HuH-7.5 (cell line): ENCODE measurements around the gene IFI30.
A peak's percentile ranks its signal among the peaks of the same experiment; 100 is the strongest.
"Not testable (repeated sequence)": the region's sequence is repeated elsewhere in the genome, so short reads cannot be mapped to it uniquely, and the experiment has no call there.

ENCODE experiments used
- DNase-seq: peaks from one replicate; pipeline ENCODE4 v3.0.0; 2011; ENCODE audit warnings: low spot score

IFI30 gene

GRCh38 chr19:18152817-18153555 lies 20.6 kb upstream of the IFI30 start, which contains the start of gene PIK3R2:
TSS of gene PIK3R2 (plus strand) at chr19:18153163. CDS start at chr19:18155880, 2,717 bp downstream.
- DNase-seq, result peak; percentile 99

- no peak for DNase-seq
Observed at GRCh38 chr19:18153556-18154134, 20.0 kb upstream of the IFI30 start.

- no peak for DNase-seq
Observed at GRCh38 chr19:18155095-18156087, 18.2 kb upstream of the IFI30 start.

- DNase-seq, result no peak
Observed at GRCh38 chr19:18156268-18156667, 17.3 kb upstream of the IFI30 start.

- DNase-seq, result peak; percentile 99
Observed at GRCh38 chr19:18156841-18157464, 16.7 kb upstream of the IFI30 start.

- no peak for DNase-seq
Observed at GRCh38 chr19:18157465-18158063, 16.0 kb upstream of the IFI30 start.

GRCh38 chr19:18158467-18158866 lies 15.1 kb upstream of the IFI30 start:
- no peak for DNase-seq

GRCh38 chr19:18159059-18159616 lies 14.5 kb upstream of the IFI30 start:
- not testable (repeated sequence) for DNase-seq

GRCh38 chr19:18159810-18160209 lies 13.8 kb upstream of the IFI30 start:
- no peak for DNase-seq

GRCh38 chr19:18160493-18160970 lies 13.1 kb upstream of the IFI30 start:
- no peak for DNase-seq

GRCh38 chr19:18160971-18161635 lies 12.5 kb upstream of the IFI30 start:
- DNase-seq, result peak; percentile 95

- DNase-seq, result no peak
Observed at GRCh38 chr19:18161636-18162002, 12.0 kb upstream of the IFI30 start.

- DNase-seq, result no peak
Observed at GRCh38 chr19:18164072-18164471, 9.5 kb upstream of the IFI30 start.

- DNase-seq, result no peak
Observed at GRCh38 chr19:18165794-18166544, 7.6 kb upstream of the IFI30 start.

- no peak for DNase-seq
Observed at GRCh38 chr19:18167011-18167410, 6.6 kb upstream of the IFI30 start.

GRCh38 chr19:18167975-18168645 lies 5.5 kb upstream of the IFI30 start:
- DNase-seq, result peak; percentile 99

GRCh38 chr19:18168673-18169381 lies 4.8 kb upstream of the IFI30 start:
- DNase-seq, result no peak

- DNase-seq, result peak; percentile 29
Observed at GRCh38 chr19:18170714-18171255, 2.8 kb upstream of the IFI30 start.
